NCI-H2196 (cell line): ENCODE data around the gene PKD1.
"Not testable (repeated sequence)": the region's sequence is repeated elsewhere in the genome, so short reads cannot be mapped to it uniquely, and the experiment has no call there.

Experiments
- DNase-seq: peaks from one replicate; lab custom pipeline; 2025; ENCODE audit not compliant: unreplicated experiment; lab: John Stamatoyannopoulos, UW

Gene PKD1

DNA sequence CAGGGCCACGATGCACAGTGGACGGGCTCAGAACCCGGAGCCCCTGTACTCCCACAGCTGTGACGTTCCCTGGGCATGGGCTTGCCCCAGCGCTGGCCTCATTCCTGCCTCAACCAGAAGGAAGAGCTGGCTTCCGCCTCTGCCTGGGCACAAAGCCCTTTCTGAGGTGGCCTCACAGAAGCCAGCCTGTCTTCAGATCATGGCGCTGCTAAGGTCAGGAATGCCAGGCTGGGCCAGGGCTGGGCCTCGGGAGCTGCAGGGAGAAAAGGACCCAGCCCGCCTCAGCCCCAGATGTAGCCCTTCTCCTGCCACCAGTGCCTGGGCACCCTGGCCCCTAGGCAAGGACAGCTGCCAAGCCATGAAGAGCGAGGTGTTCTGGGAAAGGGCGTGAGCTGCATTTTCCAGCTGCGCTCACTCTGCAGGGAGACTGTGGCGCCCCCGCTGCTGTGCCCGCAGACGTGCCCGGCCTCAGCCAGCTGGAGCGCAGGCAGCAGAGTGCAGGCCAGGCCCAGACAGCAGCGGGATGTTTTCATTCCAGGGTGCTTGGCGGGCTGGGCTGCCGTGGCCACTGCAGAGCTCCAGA lies 9.4 kb downstream of the PKD1 start:
- not testable (repeated sequence) for DNase-seq

DNA sequence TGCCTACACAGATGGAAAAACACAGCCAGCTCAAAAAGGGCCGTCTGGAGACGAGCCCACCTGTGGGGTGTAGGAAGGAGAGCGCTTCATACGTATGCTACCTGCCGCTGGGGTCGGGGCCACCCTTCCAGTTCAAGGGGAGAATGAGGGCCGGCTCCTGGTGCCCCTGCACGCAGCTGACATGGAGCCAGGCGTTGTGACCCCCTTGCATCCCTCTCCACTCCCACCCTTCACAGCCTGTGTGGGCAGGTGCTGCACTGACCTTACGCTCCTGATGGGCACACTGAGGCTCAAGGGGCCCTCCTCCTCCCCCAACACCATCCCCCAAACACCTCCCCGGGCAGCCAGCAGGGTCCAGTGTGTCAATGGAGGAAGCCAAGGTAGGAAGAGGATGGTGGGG lies 10.1 kb downstream of the PKD1 start:
- not testable (repeated sequence) for DNase-seq

DNA sequence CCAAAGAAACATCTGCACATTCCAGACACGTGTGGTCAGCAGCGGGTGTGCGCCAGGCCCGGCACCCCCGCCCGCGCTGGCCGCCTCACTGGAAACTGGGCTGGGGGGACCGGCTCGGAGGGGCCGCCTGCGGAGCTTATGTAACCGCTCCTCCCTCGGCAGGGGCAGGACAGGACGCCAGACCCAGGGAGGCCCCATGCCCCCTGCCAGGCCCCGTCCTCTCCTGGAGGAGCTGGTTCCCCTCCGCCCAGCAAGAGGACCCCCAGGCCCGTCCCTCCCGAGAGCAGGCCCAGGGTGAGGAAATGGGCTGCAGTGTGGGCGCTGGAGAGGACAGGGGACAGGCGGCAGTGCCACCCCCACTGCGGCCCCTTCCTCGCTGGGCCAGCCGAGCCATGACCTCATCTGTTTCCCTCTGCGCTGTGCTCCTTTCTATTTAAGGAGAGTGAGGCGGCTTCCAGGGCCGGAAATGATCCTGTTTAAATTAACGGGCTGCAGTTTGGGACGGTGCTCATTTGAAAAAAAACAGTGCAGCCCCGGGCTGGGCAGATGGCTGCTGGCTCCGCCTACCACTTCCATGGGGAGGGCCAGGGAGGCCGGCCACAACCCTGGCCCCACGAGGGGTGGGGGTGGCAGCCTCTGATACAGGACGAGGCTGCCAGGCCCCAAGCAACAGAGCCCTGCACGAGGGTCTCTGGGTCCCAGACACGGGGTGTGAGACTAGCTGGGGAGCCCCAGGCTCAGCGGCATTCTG lies 10.8 kb downstream of the PKD1 start:
- peak; percentile 37 for DNase-seq

DNA sequence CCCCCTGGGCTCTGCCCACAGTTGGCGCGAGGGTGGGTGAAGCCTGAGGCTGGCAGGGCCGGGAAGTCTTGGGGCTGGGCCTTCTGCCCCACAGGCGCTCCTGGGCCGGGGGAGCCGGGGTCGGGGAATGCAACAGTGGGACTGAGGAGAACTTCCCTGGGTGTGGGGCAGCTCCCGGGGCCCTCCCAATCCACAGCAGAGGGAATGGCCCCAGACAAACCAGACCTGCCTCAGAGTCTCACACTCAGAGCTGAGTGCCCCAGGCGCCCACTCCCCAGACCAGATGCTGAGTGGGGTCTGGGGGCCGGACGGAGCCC lies 11.4 kb downstream of the PKD1 start:
- DNase-seq = not testable (repeated sequence)

DNA sequence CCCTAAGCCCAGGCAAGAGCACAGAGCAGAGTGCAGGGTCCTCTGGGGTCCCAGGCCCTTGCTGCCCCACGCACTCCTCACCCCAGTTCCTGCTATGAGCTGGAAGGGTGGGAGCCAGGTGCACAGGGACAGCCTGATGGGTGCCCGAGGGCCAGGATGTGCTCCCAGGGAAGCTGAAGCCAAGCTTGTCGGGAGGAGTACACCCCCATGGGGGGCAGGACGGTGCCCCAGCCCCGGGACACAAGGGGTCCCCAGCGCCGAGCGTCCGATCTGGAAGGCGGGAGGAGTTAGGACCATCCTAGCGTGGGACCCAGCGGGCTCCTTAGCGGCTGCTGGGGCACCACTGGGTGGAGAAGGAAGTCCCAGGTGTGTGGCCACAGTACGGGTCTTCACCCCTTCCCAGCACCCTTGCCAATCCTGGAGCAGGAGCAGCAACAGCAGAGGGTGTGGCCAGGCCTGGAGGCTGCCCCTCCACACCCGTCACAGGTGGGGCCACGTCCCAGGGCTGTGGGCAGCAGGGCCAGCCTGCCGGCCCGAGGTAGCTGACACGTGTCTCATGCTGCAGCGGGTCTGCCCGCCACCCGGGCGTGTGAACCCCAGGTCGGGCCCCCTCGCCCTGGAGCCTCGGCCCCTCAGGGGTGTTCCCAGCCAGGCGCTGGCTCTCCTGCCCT lies 11.9 kb downstream of the PKD1 start:
- DNase-seq = not testable (repeated sequence)

DNA sequence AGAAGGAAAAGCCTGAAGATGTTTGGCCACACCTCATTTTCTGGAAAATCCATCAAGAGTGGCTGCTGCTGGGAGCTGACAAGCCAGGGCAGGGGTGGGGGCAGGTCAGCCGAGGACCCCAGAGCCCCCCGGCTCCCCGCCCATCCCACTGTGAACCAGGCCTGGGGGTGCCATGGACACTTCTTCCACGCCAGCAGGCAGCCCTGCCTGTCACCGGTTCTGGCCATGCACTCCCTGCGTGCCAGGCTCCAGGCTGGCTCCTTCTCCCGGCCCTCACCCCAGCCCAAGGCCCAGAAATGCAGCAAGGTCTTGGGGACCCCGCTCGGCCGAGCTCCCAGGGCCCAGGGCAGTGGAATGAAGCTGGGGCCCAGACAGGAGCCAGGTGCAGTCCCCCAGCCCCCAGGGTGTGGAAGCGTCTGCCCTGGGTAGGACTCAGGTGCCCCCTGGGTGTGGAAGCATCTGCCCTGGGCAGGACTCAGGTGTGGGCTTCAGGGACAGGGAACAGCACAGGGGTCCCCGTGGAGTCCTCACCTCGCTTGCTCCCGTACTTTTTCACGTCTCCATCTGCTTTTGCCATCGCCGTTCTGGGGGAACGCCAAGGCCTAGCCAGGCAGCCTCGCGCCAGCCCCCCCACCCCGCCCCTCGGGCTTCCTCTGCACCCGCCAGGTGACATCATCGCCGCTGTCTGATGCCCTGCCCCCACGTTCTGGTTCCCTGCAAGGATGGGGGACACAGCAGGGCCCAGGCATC lies 12.6 kb downstream of the PKD1 start:
- not testable (repeated sequence) for DNase-seq

DNA sequence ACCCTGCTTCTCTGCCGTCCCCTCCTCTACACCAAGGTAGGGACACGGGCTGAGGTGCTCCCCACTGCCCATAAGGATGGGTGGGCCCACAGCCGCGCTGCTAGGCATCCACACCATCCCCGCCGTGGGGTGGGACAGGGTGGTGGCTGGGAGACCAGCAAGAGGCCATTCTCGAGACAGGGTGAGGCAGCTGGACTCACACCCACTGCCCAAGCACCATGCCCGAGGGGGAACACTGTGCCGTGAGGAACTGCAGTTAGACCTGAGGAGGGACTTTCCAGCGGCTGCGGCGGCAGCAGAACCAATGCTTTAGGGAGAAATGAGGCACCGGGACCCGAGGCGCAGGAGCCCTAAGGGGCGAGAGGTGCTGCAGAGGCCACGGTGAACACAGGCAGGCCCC lies 13.3 kb downstream of the PKD1 start:
- no peak for DNase-seq

DNA sequence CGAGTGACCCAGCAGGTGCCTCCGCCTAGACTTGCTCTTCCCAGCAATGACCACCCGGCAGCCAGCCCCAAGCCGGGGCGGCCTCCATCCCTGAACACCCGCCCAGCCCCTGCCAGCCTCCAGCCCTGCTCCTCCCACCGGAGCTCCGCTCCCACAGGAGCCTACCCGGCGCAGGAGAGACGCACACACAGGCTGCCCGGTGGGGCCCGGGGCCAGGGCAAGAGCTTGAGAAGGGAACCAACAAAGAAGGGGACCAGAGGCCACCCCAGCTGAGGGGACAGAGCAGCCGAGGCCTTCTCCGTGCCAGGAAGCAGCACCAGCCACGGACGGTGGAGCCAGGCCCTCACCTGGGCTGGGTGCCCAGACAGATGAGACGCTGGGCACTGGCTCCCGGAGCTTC lies 13.8 kb downstream of the PKD1 start:
- peak; percentile 42 for DNase-seq

DNA sequence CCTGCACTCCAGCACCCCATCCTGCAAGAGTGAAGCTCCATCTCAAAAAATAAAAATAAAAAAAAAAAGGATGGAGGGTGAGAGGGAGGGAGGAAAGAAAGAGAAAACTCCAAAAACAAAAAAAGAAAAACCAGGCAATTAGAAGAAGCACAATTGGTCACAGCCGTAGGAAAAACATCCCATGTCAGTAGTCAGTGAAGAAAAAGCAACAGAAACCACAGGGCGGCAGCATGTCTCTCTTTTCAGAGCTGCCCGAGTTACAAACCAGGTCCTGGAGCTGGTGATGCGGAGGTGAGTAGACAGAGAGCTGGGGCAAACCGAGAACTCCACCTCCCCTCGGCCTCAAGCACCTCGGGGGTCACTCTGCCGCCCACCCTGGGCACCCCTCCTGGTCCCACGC lies 14.4 kb downstream of the PKD1 start:
- peak; percentile 39 for DNase-seq

DNA sequence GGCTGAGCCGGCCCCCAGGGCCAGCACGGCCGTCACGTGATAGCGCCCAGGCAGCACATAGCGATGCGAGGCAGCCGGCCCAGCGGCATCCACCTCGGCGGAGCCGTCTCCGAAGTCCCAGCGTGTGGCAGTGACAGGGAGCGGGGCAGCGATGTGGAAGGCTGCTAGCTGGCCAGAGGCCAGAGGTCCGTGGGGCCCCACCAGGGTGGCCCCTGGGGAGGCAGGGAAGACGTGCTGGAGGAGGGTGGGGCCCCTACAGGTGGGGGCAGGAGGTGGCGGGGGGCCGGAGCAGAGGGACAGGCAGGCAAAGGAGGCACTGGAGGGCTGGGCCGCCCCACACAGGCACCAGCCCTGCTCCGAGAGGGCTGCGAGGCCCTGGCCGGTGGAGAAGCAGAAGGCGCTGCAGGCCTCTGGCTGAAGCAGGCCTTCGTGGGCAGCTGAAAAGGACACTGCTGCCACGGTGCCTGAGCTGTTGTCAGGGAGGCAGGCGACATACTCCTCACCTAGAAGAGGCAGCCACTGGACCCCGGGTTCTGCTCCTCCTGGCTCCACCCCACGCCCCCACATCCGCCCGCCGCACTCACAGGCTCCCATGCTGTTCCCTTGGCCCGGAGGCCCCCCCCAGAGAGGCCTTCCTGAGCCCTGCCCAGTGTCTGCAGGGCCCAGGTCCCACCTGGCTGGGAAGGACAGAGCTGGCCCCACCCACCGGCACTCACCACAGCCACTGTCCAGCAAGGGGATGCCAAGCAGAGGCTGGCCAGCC lies 17.6 kb downstream of the PKD1 start:
- DNase-seq = not testable (repeated sequence)

DNA sequence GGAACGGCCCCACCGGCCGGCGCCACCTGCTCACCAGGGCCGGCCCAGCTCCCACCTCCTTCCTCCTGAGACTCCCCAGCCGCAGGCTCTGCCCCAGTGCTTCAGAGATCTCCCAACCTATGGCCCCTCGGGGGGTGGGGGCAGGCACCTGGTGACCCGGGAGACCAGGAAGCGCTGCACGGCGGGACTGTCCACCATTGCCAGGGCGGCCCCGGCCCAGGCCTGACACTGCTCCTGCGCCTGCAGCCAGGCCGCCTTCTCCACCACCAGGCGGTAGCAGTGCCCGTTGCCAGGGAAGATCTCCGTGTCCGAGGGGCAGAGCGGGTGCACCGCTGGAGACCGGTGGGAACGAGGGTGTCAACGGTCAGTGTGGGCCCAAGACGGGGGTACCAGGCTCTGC lies 18.4 kb downstream of the PKD1 start:
- not testable (repeated sequence) for DNase-seq

DNA sequence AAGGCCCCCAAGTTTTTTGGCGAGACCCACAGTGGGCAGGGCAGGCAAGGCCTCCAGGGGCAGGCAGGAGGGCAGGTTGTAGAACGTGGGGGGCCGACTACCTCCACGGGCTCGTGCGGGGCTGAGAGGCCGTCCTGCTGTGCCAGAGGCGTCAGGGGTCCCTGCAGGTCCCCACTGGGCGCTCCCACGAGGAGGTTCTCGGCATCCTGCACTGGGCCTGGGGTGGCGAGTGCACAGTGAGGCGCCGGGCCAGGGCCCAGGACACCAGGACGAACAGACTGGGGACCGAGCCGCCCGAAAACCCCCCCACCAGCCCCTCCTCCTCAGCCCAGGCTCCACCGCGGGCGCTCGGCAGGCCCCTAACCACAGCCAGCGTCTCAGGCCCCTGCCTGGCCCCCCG lies 19.3 kb downstream of the PKD1 start:
- DNase-seq = not testable (repeated sequence)

DNA sequence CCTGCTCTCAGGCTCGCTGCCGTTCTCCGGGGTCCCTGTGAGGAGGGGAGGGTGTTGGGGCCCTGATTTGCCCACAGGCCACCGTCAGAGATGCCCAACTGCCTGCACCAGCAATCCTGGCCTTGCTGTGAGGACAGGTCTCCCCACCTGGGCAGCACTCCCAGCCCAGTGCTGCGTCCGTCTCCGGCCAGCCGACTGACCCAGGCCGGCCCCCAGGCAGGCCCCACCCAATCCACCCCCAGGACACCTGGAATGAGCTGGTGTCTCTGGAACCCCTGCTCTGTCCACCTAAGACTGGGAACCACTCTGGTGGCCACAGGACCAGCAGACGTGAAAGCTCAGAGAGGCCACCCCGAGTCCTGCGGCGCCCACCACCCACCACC lies 20.1 kb downstream of the PKD1 start:
- DNase-seq = no peak

DNA sequence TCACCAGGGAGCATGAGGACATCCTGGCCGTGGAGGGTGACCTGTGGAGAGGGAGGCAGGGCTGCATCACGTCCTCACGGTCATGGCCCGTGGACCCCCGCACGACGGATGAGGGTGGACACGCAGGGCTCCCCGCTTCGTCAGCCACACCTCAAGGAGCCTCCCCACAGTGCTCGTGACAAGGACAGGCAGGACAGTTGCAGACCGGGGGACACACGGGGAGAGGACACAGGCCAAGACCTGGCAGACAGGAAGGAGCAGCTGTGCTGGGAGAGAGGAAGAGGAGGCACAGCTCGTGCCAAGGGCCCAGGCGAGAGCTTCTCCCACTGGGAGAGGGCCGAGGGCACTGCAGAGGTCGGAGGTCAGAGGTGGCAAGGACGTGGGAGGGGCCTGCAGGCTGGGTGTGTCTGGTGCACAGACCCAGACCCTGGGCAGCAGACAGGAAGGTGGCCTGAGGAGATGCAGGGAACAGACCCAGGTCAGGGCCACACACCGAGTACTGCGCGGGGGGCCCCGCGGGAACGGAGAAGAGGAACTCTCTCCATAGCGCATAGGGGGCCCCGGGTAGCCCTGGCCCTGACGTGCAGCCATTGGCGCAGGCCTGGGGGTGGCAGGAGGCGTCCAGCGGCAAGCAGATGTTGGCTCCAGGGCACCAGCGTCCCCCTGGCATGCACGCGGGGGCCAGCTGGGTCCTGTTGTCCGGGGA lies 20.7 kb downstream of the PKD1 start:
- not testable (repeated sequence) for DNase-seq

DNA sequence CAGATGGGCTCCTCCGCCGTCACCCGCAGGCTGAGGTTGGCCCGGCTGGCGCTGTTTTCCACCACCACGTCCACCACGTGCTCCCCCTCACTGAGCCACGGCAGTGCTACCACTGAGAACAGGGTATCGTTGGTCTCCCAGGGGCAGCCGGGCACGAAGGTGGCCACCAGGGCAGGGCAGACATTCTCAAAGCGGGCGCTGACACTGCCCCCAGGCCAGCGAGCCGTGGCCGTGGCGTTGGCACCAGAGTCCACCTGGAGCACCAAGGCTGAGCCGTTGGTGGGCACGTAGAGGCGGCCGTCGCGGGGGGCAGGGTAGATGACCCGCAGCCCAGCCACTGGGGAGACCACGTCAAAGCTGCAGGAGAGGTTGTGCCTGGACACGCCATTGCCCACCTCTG lies 21.5 kb downstream of the PKD1 start:
- DNase-seq = not testable (repeated sequence)

DNA sequence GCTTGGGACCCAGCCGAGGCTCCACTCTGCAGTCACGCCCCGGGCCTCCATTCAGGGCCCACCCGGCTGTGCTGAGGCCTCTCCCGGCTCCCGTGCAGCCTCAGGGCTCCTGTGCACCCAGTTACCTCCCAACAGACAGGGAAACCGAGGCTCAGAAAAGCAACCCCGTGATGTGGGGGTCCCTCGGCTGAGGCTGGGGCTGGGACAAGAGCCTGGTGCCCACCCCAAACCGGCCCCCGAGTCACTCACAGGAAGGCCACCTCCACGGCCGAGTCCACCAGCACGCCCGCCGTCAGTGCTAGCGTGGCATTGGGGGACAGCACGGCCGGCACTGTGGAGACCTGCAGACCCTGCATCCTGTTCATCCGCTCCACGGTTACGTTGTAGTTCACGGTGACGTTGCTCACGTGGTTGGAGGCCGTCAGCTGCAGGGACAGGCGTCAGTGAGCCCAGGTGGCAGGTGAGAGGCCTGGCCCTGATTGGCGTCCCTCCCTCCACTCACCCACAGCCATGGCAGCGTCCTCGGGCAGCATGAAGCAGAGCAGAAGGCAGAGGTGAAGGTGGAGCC lies 23.1 kb downstream of the PKD1 start:
- DNase-seq = not testable (repeated sequence)

DNA sequence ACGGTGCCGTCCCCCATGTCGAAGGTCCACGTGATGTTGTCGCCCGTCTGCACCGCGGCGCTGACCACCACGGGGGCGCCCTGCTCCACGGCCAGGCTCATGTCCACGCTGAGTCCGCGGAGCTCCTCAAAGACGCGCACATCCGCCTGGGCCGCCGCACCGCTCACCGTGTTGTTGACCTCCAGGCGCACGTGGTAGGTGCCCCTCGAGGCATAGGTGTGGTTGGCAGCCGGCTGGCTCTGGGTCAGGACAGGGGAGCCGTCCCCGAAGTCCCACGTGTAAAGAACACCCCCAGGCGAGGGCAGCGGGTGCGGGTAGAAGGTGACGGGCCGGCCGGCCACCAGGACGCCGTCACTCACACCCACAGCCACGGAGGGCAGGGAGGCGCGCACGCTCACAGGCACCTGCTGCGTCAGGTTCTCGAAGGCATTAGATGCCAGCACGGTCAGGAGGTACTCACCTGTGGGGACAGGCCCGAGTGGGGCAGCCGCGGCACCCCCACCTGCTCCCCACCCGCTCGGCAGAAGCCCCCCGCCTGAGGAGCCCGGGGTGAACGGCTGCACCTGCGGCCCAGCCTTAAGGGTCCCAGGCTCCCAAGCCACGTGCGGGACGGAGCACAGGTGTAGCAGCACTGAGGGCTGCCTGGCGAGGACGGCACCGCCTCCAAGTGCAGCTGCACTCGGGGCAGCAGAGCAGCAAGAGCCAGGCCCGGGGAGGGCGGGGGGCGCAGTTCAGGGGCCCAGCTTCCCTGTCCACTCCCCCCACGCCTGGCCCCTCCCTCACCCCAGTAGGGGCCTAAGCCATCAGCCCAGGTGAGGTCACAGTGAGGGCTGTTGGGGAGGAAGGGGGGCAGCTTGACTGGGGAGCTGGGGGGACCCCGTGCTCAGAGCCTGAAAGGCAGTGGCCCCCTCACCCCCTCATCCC lies 24.0 kb downstream of the PKD1 start:
- DNase-seq = not testable (repeated sequence)

DNA sequence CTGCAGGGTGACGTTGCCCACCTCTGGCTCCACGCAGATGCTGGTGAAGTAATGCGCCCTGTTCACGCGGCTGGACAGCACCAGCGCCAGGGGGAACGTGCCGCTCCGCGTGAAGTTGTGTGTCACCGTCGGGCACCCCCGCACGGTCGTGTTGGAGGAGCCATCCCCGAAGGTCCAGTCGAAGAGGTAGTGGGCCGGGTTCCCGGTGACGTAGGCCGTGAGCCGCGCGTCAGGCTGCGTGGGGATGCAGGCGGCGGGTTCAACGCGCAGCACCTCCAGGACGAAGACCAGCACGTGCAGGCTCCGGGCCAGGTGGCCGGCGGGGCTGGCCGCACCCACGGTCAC lies 24.7 kb downstream of the PKD1 start:
- not testable (repeated sequence) for DNase-seq
